Measurements from ENCODE around the gene TLR3. TPM values are rescaled to one million over a fixed set of nuclear protein-coding genes. Genes with fewer than 3 reads are reported as not detected.

The TLR3 gene
- total RNA-seq, 1 experiment from 2014 or later = 2.6 TPM

DNA sequence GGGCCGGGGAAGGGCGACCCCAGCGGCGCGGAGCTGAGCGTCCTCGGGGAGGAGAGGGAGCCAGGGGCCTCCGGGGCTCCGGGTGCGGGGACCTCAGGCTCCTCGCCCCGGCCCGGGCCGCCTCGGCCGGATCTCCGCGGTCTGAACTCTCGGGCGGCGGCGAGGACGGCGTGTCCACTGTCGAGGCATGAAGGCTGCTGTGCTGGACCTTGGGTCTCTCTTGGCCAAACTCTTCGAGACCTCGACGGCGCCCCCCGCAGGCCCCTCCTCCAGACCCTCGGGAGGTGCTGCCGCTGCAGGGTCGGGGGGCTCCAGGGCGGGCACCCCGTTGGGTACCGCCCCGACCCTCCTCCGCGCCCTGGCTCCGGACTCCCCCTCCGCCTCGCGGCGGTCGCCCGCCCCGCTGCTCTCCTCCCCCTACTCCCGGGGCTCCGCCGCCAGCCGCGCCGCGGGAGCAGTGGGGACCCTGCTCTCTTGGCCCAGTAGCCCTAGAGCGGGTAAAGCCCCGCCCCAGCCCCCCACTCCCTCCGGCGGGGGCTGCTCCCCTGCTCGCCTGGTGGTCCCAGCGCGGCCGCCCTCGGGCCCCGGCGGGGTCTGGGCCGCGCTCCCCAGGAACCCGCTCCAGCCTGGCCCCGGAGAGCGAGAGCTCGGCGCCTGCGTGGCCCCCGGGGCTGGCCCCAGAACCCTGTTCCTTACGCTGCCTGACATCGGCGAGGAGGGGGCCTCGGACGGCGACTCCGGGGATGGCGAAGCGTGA is 36.1 kb downstream of the TLR3 start:
- no peak for DNase-seq (ENCODE audit: low read depth)

DNA sequence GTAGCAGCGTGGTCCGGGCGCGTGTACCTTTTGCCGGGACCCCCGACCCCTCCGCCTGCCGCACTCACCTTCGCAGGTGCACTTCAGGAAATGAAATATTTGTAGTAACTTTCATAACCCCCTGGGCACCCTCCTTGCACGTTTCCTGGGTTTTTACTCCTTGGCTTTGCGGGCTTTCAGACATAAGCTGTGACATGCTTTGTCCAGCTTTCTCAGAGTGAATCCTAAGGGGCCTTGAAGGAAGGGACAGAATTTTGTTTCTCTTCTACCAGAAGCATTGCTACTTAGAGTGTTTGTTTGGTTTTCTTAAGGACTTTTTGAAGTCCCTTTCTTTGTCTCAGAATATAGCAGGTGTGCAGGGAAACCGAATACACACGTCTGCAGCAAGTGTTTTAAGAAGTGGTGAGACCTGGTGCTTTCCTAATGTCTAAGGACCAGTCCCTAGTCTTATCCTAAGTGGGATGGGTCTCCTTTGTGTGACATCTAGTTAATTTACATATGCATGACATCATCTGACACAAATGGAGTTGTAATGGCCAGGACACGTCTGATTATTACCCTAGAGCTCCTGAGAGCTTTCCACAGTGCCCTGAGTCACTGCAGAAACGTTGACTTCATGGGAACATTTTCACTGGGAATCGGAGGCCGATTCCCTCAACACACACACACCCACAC is 36.8 kb downstream of the TLR3 start:
- DNase-seq (ENCODE audit: low read depth) = peak; percentile 14

GRCh38 chr4:186107947-186108346 is 39.0 kb downstream of the TLR3 start:
- DNase-seq (ENCODE audit: low read depth) = no peak

DNA sequence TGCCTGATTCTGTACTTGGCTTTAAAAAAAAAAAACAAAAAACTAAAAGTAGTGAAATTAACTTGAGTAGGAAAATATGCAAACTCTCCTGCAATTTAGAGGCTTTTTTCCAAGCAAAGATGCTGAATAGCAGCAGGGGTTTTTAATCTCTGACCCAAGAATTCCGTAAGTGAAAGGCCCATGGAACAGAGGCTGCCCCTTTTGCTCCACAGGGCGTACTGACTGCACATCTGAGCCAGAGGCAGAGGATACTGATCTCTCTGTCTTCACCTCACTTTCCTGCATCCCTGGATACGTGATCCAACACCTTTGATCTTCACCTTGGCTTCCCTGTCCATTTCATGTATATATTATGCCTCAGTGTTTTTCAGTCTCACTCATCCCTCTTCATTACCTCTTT is 39.4 kb downstream of the TLR3 start:
- DNase-seq (ENCODE audit: low read depth) = no peak

DNA sequence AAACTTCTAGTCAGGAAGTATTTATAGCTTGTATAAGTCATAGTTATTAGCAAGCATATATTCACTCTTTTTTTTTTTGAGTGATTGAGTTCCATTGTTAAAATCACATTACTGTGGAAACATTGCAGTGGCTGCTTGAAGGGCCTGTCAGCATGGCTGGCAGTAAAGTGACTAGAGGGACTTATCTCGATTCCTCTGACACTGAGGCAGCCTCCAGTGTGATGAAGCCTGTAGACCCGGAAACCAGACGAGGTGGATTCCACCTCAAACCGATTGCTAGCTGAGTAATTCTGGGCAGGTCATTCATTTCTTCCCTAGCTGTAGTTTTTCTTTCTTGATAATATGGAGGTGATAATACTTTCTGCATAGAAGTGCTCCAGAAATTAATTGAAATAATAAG is 40.3 kb downstream of the TLR3 start:
- no peak for DNase-seq (ENCODE audit: low read depth)

- DNase-seq (ENCODE audit: low read depth) = no peak
Observed at GRCh38 chr4:186116697-186117096, 47.7 kb downstream of the TLR3 start.

- no peak for DNase-seq (ENCODE audit: low read depth)
Observed at GRCh38 chr4:186118582-186118981, 49.6 kb downstream of the TLR3 start.

- no peak for DNase-seq (ENCODE audit: low read depth)
Observed at GRCh38 chr4:186121057-186121456, 52.1 kb downstream of the TLR3 start.

DNA sequence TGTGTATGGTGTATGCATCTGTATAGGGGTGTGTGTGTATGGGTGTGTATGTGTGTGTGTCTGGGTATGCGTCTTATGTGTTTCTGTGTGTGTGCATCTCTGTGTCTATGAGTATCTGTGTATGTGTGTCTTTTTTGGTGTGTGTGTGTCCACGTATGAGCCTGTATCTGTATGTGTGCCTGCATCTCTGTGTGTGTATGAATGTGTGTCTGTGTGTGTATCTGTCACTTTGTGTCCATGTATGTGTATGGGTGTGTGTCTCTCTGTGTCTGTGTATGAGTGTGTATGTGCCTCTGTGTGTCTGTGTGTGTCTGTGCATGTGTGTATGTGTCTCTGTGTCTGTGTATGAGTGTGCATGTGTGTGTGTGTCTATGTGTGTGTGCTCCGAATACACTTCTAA is 59.9 kb downstream of the TLR3 start:
- DNase-seq (ENCODE audit: low read depth) = no peak

- no peak for DNase-seq (ENCODE audit: low read depth)
Observed at GRCh38 chr4:186131935-186132334, 63.0 kb downstream of the TLR3 start.

GRCh38 chr4:186132577-186133242 is 63.8 kb downstream of the TLR3 start:
- peak; percentile 46 for DNase-seq (ENCODE audit: low read depth)

GRCh38 chr4:186134257-186134656 is 65.3 kb downstream of the TLR3 start:
- no peak for DNase-seq (ENCODE audit: low read depth)

GRCh38 chr4:186134861-186135260 is 65.9 kb downstream of the TLR3 start:
- no peak for DNase-seq (ENCODE audit: low read depth)

GRCh38 chr4:186137196-186137794 is 68.3 kb downstream of the TLR3 start:
- DNase-seq (ENCODE audit: low read depth) = no peak

Other genes with a start within 250 kb of the TLR3 start
- 1.5 and 3.4 TPM in 2 replicates for gene FAM149A, start 35.5 kb downstream of the TLR3 start, total RNA-seq (2014; rRNA removed; shearing (Covaris generic))
- 11.3 and 18.2 TPM in 2 replicates for gene CYP4V2, start 122.4 kb downstream of the TLR3 start, total RNA-seq (2014; rRNA removed; shearing (Covaris generic))
- not detected in 2 replicates for gene KLKB1, start 158.4 kb downstream of the TLR3 start, total RNA-seq (2014; rRNA removed; shearing (Covaris generic))
- gene F11, start 197.0 kb downstream of the TLR3 start, total RNA-seq (2014; rRNA removed; shearing (Covaris generic)) = not detected in 2 replicates

Measured in Daoy (cell line).